OCI-LY7 (cell line): ENCODE measurements around the gene NUDT3. TPM values are rescaled to one million over a fixed set of nuclear protein-coding genes. Genes with fewer than 3 reads are reported as not detected.

Source experiments
- BruUV-seq: library from RNA; stranded (reverse); fragments of 400-500 nt; replicated peaks from 2 replicates; lab custom pipeline; 2021; lab: Mats Ljungman, UMichigan
- CTCF ChIA-PET: fragments of 300-600 bp; sonication (Branson Sonifier 250); formaldehyde crosslinking; loops from one replicate; lab custom pipeline; 2022; ENCODE audit warnings: antibody characterized with exemption; ENCODE audit not compliant: unreplicated experiment; lab: Charles Lee
- POLR2A ChIA-PET: fragments of 300-600 bp; sonication (Branson Sonifier 250); formaldehyde crosslinking; loops from one replicate; lab custom pipeline; 2022; ENCODE audit warnings: antibody characterized with exemption; lab: Charles Lee
- DNase-seq: peaks from one replicate; pipeline ENCODE4 v3.0.0-alpha.2; 2015; ENCODE audit warnings: low spot score
- H2AFZ ChIP-seq: fragments of 200-600 bp; sonication (generic), shearing (Covaris generic); 2 replicates; pipeline ENCODE4 v1.6.1; 2014; ENCODE audit warnings: mild to moderate bottlenecking, antibody characterized with exemption, low read length, moderate library complexity
- H3K27ac ChIP-seq: fragments of 200-600 bp; sonication (generic); 2 replicates; pipeline ENCODE4 v1.5.1; 2014; ENCODE audit warnings: mixed run types, low read depth, mild to moderate bottlenecking, moderate library complexity, low read length, inconsistent platforms; ENCODE audit not compliant: poor library complexity, severe bottlenecking
- H3K36me3 ChIP-seq: fragments of 200-600 bp; sonication (generic); 2 replicates; pipeline ENCODE4 v1.6.1; 2014; ENCODE audit warnings: mild to moderate bottlenecking, antibody characterized with exemption, low read length, moderate library complexity, mixed read lengths; ENCODE audit not compliant: insufficient read depth
- H3K4me1 ChIP-seq: fragments of 200-600 bp; sonication (generic); 2 replicates; pipeline ENCODE4 v1.5.1; 2014; ENCODE audit warnings: mild to moderate bottlenecking, low read length; ENCODE audit not compliant: insufficient read depth, poor library complexity, severe bottlenecking
- H3K4me2 ChIP-seq: fragments of 200-600 bp; sonication (generic); 2 replicates; pipeline ENCODE4 v1.6.1; 2014; ENCODE audit warnings: mild to moderate bottlenecking, low read length
- H3K4me3 ChIP-seq: fragments of 200-600 bp; sonication (generic); 2 replicates; pipeline ENCODE4 v1.5.1; 2014; ENCODE audit warnings: mild to moderate bottlenecking, low read depth, low read length; ENCODE audit not compliant: poor library complexity, severe bottlenecking
- H3K79me2 ChIP-seq: fragments of 200-600 bp; sonication (generic); 2 replicates; pipeline ENCODE4 v1.6.1; 2016; ENCODE audit warnings: low read depth, mild to moderate bottlenecking, low read length, moderate library complexity, mixed read lengths; ENCODE audit not compliant: insufficient read depth
- H3K9me2 ChIP-seq: fragments of 200-600 bp; sonication (generic); 2 replicates; pipeline ENCODE4 v1.6.1; 2016; ENCODE audit warnings: mild to moderate bottlenecking, low read length, mixed read lengths; ENCODE audit not compliant: insufficient read depth
- H3K9me3 ChIP-seq: fragments of 200-600 bp; sonication (generic); 2 replicates; pipeline ENCODE4 v1.6.1; 2014; ENCODE audit warnings: mild to moderate bottlenecking, mixed run types, low read length, mixed read lengths
- H4K20me1 ChIP-seq: fragments of 200-600 bp; sonication (generic); 2 replicates; pipeline ENCODE4 v1.6.1; 2014; ENCODE audit warnings: mild to moderate bottlenecking, antibody characterized with exemption, low read length, moderate library complexity, mixed read lengths; ENCODE audit not compliant: insufficient read depth
- EZH2phosphoT487 ChIP-seq: fragments of 200-600 bp; sonication (generic); IDR thresholded peaks from 2 replicates; pipeline ENCODE4 v1.6.1; 2018; ENCODE audit warnings: low read depth, borderline replicate concordance, mild to moderate bottlenecking, mixed run types, antibody characterized with exemption, low read length, moderate library complexity, mixed read lengths
- intact Hi-C: fragments of 100-400 bp; cut with micrococcal nuclease; formaldehyde crosslinking; loops from one replicate; pipeline ENCODE4 v1.10.0; 2022; ENCODE audit not compliant: unreplicated experiment
- total RNA-seq, 2 experiments: library from RNA; depleted of rRNA in 1 of 2; stranded (reverse); fragments of >200 nt in 1 of 2; shearing (Covaris generic) in 1 of 2; gene quantifications; 2 replicates each; pipeline ENCODE4 v1.2.3, GENCODE V29; 2014 to 2022
- TF ChIP-seq, protein P1 (sequence below): fragments of 200-600 bp; sonication (generic); conservative IDR thresholded peaks from 2 replicates; pipeline ENCODE4 v1.5.1; 2014; ENCODE audit warnings: mild to moderate bottlenecking, antibody characterized with exemption, low read length, moderate library complexity, mixed read lengths

Gene NUDT3
- total RNA-seq, 2 experiments from 2014 or later = 30.7 to 43.0 TPM

DNA sequence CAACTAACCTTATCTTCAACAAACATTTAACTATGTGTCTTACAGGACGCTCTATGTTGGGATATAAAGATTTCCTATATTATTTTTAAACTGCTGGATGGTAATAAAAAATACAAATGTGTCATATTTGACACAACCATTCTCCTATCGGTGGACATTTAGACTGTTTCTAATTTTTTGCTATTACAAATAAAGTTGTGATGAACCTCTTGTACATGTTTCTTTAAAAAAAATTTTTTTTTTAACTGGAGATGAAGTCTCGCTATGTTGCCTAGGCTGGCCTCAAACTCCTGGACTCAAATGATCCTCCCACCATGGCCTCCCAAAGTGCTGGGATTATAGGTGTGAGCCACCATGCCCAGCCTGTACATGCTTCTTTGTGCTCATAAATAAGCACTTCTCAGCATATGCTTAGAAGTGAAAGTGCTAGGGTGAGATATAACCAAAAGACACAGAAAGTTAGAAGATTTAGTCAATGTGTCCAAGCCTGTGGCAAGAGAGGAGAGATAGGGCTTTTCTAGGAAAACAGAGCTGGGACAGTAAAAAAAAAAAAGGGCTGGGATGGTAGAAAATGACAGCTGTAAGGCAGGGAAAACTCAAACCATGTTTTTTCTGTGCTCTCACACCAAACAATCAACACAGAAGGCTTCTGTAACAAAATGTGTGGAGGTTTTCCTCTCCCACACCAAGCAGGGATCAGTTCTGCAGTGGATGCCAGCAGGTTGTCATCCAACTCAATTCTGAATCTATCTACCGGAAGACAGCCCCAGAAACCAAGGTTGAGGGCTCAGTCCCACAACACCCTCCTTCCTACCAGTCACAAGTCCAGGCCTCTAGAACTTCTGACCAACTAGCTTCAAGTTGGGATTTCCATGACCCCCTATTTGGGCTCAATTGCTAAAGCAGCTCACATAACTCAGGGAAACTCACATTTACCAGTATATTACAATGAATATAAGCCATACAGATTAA, 73.7 kb downstream of the NUDT3 start:
- Histone ChIP-seq H3K79me2 (peaks cover 55% of the 10 kb centered on the region; the same call in 1 of the 2 replicates), H4K20me1 (no peaks in the 10 kb centered on the region), H3K9me3 (no peaks in the 10 kb centered on the region), H3K9me2 (no peaks in the 10 kb centered on the region), H3K27ac (peak overlapping the region; percentile 77), H3K4me3 (peak overlapping the region; percentile 27), H3K36me3 (peaks cover 9% of the 10 kb centered on the region; the same call in 1 of the 2 replicates), H3K4me2 (peak overlapping the region; percentile 78), H3K4me1 (peaks cover 56% of the 10 kb centered on the region), H2AFZ (no peak overlapping the region)
- ChIA-PET CTCF (no interaction called here), POLR2A (interaction anchor here (0.7 to 1.2 kb wide), 6 partner anchors 7 to 69 kb away, joined by 3 to 5 read pairs (median 3); no protein-coding TSS in a partner anchor)
- intact Hi-C loops = no loop called here
- no peak for TF ChIP-seq EZH2phosphoT487
- TF ChIP-seq, protein P1, sequence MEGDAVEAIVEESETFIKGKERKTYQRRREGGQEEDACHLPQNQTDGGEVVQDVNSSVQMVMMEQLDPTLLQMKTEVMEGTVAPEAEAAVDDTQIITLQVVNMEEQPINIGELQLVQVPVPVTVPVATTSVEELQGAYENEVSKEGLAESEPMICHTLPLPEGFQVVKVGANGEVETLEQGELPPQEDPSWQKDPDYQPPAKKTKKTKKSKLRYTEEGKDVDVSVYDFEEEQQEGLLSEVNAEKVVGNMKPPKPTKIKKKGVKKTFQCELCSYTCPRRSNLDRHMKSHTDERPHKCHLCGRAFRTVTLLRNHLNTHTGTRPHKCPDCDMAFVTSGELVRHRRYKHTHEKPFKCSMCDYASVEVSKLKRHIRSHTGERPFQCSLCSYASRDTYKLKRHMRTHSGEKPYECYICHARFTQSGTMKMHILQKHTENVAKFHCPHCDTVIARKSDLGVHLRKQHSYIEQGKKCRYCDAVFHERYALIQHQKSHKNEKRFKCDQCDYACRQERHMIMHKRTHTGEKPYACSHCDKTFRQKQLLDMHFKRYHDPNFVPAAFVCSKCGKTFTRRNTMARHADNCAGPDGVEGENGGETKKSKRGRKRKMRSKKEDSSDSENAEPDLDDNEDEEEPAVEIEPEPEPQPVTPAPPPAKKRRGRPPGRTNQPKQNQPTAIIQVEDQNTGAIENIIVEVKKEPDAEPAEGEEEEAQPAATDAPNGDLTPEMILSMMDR = no peak
- no TSS peak for BruUV-seq
- DNase-seq = no peak

DNA sequence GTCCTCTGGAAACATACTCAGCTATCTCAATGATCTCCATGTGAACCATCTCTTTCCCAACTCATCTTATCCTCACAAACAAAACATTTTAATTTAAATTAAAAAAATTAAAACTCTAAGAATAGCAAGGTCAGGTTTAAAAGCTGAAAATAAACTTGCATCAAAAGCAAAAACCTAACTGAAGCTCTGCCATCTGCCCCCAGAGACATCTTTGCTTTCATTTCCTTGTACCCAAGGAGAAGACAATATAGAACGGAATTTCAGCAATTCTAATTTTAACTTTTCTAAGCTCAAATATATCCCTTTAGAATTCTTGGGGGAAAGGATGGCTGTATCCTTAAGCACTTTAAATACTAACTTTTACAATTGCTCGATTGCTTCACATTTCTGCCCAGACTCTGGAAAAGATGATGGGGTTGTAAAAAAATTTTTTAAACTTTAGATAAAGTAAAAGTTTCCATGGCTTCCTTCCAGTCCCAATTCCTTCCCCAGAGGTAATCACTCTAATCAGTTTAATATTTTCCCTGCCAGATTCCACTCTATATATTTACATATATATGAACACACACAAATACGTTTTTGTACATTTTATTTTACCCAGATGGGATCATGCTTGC, 74.5 kb downstream of the NUDT3 start:
- no peaks in the 10 kb centered on the region for H3K9me3 ChIP-seq
- H3K4me3 ChIP-seq = peak overlapping the region; percentile 27
- ChIA-PET CTCF (interaction anchor here (0.5 kb wide), 1 partner anchor 73 kb away, joined by 13 read pairs; no protein-coding TSS in a partner anchor), POLR2A (interaction anchor here (0.6 to 1.2 kb wide), 8 partner anchors 8 to 674 kb away, joined by 3 to 10 read pairs (median 3); no protein-coding TSS in a partner anchor)
- peaks cover 55% of the 10 kb centered on the region; the same call in 1 of the 2 replicates for H3K79me2 ChIP-seq
- TF ChIP-seq EZH2phosphoT487 = no peak
- TF ChIP-seq, protein P1 = no peak
- peaks cover 56% of the 10 kb centered on the region for H3K4me1 ChIP-seq
- H3K4me2 ChIP-seq = peak overlapping the region; percentile 78
- peak overlapping the region; percentile 77 for H3K27ac ChIP-seq
- no peaks in the 10 kb centered on the region for H3K9me2 ChIP-seq
- no peaks in the 10 kb centered on the region for H4K20me1 ChIP-seq
- peak; percentile 40 for DNase-seq
- H2AFZ ChIP-seq = no peak overlapping the region
- no TSS peak for BruUV-seq
- peaks cover 5% of the 10 kb centered on the region; the same call in 1 of the 2 replicates for H3K36me3 ChIP-seq
- intact Hi-C loops = loop anchor here (2.0 kb wide), 1 partner anchor 75 kb away; the partner anchor contains the start of gene NUDT3
